Gastrocnemius medialis (tissue), 4 donors: ENCODE results near the gene RERE.

Experiments used
- CTCF ChIP-seq, 5 experiments: fragments of 450-650 bp in 3 of 5; fragments of 200-600 bp in 2 of 5; sonication (generic) in 2 of 5; IDR thresholded peaks in 4 of 5; conservative IDR thresholded peaks in 1 of 5; 1 replicate in 4 of 5; 2 replicates in 1 of 5; pipeline ENCODE4 v1.5.1; 2016 to 2019; ENCODE audit warnings: antibody characterized with exemption in 5 of 5, mild to moderate bottlenecking in 3 of 5, moderate library complexity in 3 of 5
- POLR2A ChIP-seq, 2 donors: fragments of 450-650 bp; IDR thresholded peaks; one replicate each; pipeline ENCODE4 v1.6.1; 2017; ENCODE audit warnings: antibody characterized with exemption in 2 of 2, mild to moderate bottlenecking in 2 of 2, moderate library complexity in 2 of 2

DNA sequence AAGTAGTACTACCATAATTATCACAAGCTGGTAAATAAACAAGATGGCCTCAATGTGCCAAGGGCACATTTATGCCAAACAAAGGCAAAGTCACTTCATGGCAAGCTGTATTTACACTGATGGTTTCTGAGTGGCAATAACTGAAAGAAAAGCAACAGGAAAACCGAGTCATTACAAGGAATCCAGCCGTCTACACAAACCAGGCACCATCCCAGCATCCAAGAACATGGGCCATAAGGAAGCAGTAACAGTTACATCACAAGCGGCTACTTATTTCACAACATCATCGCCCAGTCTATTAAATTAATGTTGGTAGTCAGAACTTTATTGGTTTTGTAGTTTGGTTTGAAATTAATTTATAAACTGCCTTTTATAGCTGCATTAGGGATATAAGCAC lies 214.2 kb downstream of the RERE start:
- TF ChIP-seq CTCF (IDR thresholded peaks at IDR 0.05 in 4 of 5, conservative IDR thresholded peaks at IDR 0.05 in 1 of 5): no peak
- no peak for TF ChIP-seq POLR2A (IDR thresholded peaks at IDR 0.05)
